ENCODE data around the gene AHDC1.
"Not testable (repeated sequence)": the region's sequence is repeated elsewhere in the genome, so short reads cannot be mapped to it uniquely, and the experiment has no call there.

The AHDC1 gene

DNA sequence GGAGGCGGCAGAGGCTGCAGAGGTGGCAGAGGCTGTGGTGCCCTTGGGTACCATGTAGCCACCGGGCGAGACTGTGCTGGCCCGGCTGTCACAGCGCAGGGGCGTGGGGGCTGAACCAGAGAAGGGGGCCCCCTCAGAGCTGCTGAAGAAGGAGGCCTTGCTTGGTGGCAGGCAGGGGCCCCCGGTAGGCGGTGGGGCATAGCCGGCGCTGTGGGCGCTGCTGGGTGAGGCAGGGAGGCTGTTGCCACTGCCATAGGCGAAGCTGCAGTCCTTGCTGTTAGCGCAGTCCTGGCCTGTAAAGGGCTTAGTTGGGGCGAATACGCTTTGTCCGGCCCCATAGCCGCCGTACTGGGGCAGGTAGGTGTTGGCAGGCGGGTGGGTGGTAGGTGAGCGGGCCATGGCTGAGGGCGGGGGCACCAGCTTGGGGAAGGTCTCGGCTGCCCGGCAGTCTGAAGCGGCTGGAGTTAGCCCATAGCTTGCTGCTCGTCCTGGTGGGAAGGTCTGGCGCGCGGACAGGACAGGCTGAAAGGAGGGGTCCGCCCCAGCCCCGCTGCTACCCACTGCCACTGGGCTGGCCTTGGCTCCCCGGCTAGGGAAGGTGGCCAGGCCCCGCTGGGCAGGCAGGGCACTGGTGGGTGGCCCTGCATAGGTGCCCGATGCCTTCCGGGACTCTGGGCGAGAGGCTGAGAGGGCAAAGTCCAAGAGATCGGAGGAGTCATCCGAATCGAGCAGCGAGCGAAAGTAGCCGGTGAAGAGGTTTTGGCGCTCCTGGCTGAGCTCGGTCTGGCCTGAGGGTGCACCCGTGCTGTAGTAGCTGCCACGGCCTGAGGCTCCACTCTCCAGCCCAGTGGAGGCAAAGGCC, 54.9 kb downstream of the AHDC1 start:
- DNase-seq: no peak

DNA sequence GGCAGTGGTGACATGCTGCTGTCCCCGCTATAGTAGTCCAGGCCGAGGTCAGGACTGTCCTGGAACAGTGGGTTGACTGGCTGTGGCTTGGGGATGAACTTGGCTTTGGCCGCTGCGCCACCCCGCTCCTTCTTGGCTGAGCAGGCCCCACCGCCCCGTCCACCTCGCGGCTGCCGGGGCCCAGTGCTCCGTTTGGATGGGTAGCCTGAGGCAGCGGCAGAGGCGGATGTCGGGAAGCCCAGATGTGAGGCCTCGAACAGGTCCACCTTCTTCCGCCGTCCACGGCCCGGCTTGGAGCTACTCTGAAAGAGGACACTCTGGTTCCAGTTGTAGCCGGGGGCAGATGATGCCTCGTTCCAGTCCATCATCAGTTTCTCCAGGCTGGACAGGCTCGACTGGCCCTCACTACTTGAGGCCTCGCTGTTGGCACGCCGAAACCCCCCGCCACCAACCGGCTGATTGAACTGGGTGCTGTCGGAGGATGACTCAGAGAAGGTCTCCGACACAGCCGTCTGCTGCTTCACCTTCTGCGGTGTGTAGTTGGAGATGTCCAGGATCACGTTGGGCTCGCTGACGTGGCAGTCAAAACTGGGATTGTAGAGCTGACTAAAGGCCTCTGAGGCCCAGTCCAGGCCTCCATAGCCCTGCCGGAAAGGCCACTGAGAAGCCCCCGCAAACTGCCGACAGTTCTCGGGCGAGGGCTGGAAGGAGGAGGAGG, 55.6 kb downstream of the AHDC1 start:
- no peak for DNase-seq

DNA sequence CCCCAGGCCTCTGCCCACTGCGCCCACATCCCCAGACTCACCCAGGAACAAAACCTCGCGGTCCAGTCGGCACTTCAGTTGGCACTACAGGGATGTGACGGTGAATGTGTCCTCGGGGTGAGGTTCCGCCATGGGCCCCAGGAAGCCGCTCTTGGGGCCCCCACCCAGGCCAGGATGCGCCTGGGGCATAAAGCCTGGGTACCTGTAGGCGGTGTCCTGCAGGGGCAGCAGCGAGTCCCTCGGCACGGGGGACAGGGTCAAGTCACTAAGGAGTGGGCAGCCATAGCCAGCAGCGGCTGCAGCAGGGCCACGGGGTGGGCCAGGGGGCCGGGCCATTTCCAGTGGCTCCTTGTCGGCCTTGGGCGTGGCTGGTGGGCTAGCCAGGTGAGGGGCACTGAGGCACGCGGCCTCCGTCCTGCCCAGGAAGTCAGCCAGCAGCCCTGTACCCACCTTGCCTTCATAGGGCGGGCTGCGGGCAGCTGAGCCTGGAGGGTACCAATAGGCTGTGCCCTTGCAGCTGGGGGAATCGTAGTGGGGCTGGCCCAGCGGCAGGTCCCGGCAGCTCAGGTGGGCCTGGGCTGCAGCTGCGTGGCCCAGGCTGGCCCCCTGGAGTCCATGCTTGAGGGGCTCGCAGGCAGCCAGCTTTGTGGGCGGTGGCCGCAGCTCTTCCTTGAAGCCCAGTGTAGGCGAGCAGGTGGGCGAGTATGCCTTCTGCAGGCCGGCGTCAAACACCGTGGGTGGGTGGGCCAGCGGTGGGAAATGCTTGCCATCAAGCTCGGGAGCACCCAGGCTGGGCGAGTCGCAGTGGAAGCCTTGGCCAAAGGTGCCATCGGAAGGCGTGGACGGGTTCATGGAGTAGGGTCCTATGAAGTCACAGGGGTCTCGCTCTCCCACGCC, 56.5 kb downstream of the AHDC1 start:
- no peak for DNase-seq

GRCh38 chr1:27545876-27546275, 58.1 kb downstream of the AHDC1 start:
- no peak for DNase-seq

- no peak for DNase-seq
Observed at GRCh38 chr1:27545271-27545670, 58.7 kb downstream of the AHDC1 start.

DNA sequence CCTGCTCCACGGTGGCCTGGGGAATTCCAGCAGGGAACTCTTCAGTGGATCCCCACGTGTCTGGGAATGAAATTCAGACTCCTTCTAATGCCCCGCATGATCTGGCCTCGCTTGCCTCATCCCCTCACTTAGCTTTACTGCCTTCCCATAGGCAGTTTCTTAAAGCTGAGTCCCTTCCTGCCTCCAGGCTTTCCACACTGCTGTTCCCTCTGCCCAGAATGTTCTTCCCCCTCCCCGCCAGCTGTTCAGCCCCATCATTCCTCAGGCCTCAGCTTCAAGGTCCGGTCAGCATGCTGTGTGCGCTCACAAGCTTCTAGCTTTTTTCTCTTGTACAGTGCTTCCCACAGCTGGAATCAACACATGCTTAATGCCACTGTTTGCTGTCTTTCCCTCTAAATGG, 59.1 kb downstream of the AHDC1 start:
- DNase-seq: no peak

DNA sequence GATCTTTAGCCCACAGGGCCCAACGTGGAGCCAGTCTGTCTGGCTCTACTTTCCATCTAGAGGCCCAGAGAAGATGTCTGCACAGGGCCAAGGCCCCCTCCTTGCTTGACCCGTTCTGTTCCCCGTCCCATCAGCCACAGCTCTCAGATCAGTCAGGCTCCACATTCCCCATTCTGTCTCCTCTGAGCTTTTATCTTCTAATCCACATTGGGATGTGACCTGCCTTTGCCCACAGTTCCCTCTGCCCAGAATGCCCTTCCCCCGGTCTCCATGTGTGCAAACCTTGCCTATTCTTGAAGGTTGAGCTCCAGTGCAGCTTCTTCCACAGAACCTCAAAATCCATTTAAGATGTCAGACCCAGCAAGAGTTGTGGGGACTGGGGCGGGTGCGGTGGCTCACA, 60.7 kb downstream of the AHDC1 start:
- DNase-seq: no peak

DNA sequence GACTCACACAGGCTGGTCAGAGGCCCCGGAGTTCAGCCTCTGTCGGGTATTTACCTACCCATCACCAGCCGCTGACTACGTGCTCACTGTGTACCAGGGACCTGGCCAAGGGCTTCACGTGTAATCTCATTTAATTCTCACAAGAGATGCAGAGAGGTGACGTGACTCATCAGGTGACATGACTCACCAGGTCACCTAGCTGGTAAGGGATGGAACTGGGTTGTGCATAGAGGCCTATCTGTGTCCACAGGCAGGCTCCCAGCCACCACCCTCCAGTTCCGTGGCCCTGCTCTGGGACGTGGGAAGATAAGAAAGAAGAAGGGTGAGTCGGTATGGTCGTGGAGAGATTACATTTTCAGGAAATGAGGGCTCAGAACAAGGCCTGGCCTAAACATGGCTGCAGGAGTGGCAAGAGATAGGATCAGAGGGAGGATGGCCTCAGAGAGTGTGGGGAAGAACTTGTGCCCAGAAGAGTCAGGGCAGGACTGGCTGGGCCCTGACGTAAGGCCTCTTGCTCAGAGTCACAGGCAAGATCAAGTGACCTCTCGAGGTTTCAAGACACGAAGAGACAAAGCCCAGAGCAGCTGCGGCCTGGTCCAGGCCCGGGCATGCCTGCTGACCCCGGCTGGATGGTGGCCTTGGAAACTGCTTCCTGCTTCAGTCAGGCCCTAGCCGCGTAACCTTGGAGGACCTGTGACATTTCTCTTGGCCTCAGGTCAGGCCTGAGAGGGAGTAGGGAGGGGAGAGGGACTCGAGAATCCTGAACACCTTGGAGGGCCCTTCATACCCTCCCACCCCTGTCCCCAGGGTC, 61.3 kb downstream of the AHDC1 start:
- DNase-seq: peak; percentile 49 to 60

- DNase-seq: no peak
Observed at GRCh38 chr1:27539901-27540861, 63.8 kb downstream of the AHDC1 start.

DNA sequence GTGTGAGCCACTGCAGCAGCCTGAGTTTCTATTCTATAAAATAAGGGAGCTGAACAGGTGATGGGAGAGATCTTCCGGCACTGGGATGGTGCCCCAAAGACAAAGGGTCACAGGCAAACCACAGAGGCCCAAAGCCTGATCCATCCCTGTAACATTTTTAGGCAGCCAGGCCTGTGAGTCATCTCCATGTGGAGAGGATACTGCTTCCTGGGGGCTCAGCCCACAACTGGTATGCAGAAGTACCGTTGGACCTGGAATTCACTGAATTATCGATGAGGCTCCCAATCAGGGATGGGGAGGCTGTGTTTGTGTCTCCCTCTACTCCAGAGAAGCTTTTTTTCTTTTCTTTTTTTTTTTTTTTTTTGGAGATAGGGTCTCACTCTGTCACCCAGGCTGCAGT, 65.2 kb downstream of the AHDC1 start:
- DNase-seq: no peak

DNA sequence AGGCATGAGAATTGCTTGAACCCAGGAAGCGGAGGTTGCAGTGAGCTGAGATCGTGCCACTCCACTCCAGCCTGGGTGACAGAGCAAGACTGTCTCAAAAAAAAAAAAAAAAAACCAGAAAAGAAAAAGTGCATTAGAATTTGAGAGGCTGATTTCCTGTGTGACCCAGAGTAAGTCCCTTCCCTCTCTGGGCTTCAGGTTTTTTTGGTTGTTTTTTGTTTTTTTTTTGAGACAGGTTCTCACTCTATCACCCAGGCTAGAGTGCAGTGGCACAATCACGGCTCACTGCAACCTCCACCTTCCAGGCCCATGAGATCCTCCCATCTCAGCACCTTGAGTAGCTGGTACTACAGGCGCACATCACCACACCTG, 65.7 kb downstream of the AHDC1 start:
- not testable (repeated sequence) for DNase-seq

- no peak for DNase-seq
Observed at GRCh38 chr1:27536767-27537166, 67.2 kb downstream of the AHDC1 start.

GRCh38 chr1:27536010-27536757, 67.8 kb downstream of the AHDC1 start:
- no peak for DNase-seq

DNA sequence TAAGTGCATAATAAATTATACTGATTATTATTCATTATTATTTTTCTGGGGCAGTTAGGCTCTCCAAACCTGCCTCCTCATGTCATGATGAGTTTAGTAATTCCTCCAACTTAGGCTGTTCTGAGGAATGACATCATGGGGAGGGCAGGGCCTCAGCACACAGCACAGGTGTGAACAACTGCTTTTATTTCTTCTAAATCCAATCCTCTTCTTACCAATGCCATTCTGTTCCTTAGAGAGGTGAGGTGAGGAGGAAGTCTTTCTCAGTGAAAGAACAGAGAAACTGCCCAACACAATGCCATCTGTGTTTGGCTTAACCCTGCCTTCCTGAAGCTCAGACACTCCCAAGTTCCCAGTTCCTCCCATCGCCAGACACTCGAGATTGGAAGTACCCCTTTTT, 68.6 kb downstream of the AHDC1 start:
- DNase-seq: no peak

DNA sequence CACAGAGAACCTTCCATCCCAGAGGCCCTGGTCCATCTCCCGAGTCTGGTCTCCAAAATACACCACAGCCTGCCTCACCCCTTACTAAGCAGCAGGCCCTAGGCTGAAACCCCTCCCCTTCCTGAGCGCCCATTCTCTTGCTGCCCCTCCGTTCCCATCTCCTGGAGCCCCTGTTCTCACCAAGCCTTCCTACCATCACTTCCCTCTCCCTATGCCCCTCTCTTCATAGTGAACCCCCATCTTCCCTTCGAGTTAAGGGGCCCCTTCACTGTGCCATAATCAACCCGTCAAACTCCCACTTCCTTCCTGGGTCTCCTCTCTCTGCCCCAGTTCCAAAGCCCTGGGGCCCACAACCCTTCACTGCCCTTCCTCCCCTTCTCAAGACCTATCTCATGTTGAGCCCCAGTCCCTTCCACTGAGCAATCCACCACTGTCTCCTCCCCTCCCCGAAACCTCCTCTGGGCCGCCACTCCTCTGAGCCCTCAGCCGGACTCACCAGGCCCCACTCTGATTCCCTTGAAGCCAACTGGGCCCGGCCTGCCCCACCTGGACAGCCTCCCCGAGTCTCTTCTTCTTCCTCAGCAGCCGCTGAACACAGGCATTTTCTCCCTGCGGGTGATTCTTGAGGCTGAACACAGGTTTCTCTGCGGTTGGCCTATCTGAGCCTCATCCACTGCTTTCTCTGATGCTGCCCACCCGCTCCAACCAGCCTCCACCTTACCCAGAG, 71.8 kb downstream of the AHDC1 start:
- DNase-seq: no peak

- no peak for DNase-seq
Observed at GRCh38 chr1:27530192-27530591, 73.8 kb downstream of the AHDC1 start.

- no peak for DNase-seq
Observed at GRCh38 chr1:27529704-27530018, 74.3 kb downstream of the AHDC1 start.

DNA sequence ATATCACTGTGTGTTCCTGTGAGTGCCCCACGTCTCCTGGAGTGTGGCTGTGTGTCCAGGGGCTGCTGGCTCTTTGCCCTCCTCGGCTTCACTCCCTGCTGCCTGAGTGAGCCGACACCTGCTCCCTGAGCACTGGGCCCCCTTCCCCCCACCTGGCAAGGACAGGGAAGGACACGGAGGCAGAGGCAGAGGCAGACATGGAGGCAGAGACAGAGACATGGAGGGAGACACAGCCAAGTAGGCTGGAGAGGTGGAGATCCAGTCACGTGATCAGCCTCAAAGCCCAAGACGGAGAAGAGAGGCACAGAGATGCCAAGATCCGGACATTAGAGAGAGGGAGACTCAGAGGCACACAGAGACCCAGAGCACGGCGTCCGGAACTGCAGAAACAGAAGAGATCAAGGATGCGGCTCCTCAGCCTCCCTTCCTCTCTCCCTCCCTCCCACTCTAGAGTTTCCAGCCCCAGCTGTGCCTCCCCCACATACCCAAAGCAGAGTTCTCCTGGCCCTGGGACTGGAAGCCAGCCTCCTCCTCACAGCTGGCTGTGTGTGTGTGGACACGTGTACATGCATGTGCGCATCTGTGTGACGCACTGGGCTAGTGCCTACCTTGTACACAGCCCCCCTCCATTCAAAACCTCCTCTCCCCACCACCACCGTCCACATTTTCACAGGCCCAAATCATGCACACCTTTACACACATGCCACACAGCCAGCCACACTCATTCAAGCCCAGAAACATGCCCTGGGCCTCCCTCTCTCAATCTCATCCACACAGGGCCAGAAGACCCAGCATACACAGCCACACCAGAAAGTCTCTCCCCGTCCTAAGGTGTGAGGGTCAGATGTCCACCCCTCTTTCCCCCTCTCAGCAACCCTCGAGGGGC, 74.9 kb downstream of the AHDC1 start:
- no peak for DNase-seq

Measured in activated CD4-positive, alpha-beta T cell treated with anti-CD3 and anti-CD28 coated beads, Interleukin-2, amount 50 U/mL, for 48 hours (primary cell).